ENCODE data around the gene SPATA6.

Gene SPATA6

GRCh38 chr1:48251323-48251722, 220.7 kb downstream of the SPATA6 start:
- H3K27me3 ChIP-seq (ENCODE audit: insufficient read depth, poor library complexity, severe bottlenecking) = no peaks in the 10 kb centered on the region
- DNase-seq (ENCODE audit: low spot score) (no peak), ATAC-seq (ENCODE audit: low read depth) (no peak)
- H3K27ac ChIP-seq (ENCODE audit: poor library complexity, severe bottlenecking) = no peak overlapping the region
- no peaks in the 10 kb centered on the region for H3K4me1 ChIP-seq (ENCODE audit: insufficient read depth, poor library complexity, severe bottlenecking)
- no peaks in the 10 kb centered on the region for H3K36me3 ChIP-seq (ENCODE audit: low read depth)
- TF ChIP-seq, protein P1, sequence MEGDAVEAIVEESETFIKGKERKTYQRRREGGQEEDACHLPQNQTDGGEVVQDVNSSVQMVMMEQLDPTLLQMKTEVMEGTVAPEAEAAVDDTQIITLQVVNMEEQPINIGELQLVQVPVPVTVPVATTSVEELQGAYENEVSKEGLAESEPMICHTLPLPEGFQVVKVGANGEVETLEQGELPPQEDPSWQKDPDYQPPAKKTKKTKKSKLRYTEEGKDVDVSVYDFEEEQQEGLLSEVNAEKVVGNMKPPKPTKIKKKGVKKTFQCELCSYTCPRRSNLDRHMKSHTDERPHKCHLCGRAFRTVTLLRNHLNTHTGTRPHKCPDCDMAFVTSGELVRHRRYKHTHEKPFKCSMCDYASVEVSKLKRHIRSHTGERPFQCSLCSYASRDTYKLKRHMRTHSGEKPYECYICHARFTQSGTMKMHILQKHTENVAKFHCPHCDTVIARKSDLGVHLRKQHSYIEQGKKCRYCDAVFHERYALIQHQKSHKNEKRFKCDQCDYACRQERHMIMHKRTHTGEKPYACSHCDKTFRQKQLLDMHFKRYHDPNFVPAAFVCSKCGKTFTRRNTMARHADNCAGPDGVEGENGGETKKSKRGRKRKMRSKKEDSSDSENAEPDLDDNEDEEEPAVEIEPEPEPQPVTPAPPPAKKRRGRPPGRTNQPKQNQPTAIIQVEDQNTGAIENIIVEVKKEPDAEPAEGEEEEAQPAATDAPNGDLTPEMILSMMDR (IDR thresholded peaks at IDR 0.05; ENCODE audit: poor library complexity, severe bottlenecking) = no peak
- H3K9me3 ChIP-seq (ENCODE audit: severe bottlenecking) = no peaks in the 10 kb centered on the region
- H3K4me3 ChIP-seq (ENCODE audit: severe bottlenecking) = no peak overlapping the region

DNA sequence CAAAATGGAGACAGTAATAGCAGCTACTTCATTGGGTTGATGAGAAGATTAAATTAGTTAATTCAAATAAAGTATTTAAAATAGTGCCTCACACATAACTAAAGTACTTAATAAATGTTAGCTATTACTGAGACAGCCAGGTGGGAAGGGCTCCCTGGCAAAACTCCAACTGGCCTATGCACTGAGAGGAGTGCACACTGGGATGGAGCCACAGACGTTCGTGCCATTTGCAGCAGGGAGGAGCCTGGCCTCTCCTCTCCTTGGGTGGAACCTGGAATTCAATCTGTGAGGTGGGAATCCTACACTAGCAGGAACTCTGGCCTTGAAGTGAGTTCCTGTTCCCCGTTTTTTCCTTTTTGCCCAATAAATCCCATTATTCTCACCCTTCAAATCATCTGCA, 221.4 kb downstream of the SPATA6 start:
- no peaks in the 10 kb centered on the region for H3K36me3 ChIP-seq (ENCODE audit: low read depth)
- no peak overlapping the region for H3K27ac ChIP-seq (ENCODE audit: poor library complexity, severe bottlenecking)
- H3K4me1 ChIP-seq (ENCODE audit: insufficient read depth, poor library complexity, severe bottlenecking) = no peaks in the 10 kb centered on the region
- H3K9me3 ChIP-seq (ENCODE audit: severe bottlenecking) = no peaks in the 10 kb centered on the region
- no peak for DNase-seq (ENCODE audit: low spot score)
- no peak for ATAC-seq (ENCODE audit: low read depth)
- no peaks in the 10 kb centered on the region for H3K27me3 ChIP-seq (ENCODE audit: insufficient read depth, poor library complexity, severe bottlenecking)
- no peak overlapping the region for H3K4me3 ChIP-seq (ENCODE audit: severe bottlenecking)
- TF ChIP-seq, protein P1 (IDR thresholded peaks at IDR 0.05; ENCODE audit: poor library complexity, severe bottlenecking) = no peak

- Histone ChIP-seq H3K9me3 (ENCODE audit: severe bottlenecking) (no peaks in the 10 kb centered on the region), H3K4me3 (ENCODE audit: severe bottlenecking) (no peak overlapping the region), H3K36me3 (ENCODE audit: low read depth) (no peaks in the 10 kb centered on the region), H3K4me1 (ENCODE audit: insufficient read depth, poor library complexity, severe bottlenecking) (no peaks in the 10 kb centered on the region), H3K27ac (ENCODE audit: poor library complexity, severe bottlenecking) (no peak overlapping the region), H3K27me3 (ENCODE audit: insufficient read depth, poor library complexity, severe bottlenecking) (no peaks in the 10 kb centered on the region)
- TF ChIP-seq, protein P1 (IDR thresholded peaks at IDR 0.05; ENCODE audit: poor library complexity, severe bottlenecking) = no peak
- DNase-seq (ENCODE audit: low spot score) = no peak
- no peak; the same call in 2 of the 3 replicates for ATAC-seq (ENCODE audit: low read depth)
Measured at GRCh38 chr1:48249868-48250267, 222.1 kb downstream of the SPATA6 start.

DNA sequence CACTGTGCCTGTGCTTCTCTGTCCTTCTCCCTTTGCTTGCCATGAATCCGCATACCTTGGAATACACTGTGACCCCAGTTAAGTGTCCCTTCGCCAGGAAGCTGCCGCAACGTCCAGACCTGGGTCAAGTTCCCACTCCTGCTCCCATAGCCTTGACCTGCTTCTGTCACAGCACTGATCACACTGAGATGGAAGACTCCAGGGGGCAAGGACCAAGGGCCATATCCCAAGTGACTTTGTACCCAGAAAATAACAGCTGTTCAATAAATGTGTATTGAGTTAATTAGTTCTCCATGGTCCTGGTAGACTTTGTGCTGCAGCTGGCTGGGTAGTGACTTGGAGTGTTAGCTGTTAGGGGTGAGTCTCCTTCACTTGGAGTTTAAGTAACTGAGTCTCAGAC, 223.6 kb downstream of the SPATA6 start:
- H3K36me3 ChIP-seq (ENCODE audit: low read depth) = no peaks in the 10 kb centered on the region
- no peaks in the 10 kb centered on the region for H3K4me1 ChIP-seq (ENCODE audit: insufficient read depth, poor library complexity, severe bottlenecking)
- no peak overlapping the region for H3K27ac ChIP-seq (ENCODE audit: poor library complexity, severe bottlenecking)
- H3K4me3 ChIP-seq (ENCODE audit: severe bottlenecking) = no peak overlapping the region
- DNase-seq (ENCODE audit: low spot score) (no peak), ATAC-seq (ENCODE audit: low read depth) (no peak)
- H3K9me3 ChIP-seq (ENCODE audit: severe bottlenecking) = no peaks in the 10 kb centered on the region
- TF ChIP-seq, protein P1 (IDR thresholded peaks at IDR 0.05; ENCODE audit: poor library complexity, severe bottlenecking) = no peak
- no peaks in the 10 kb centered on the region for H3K27me3 ChIP-seq (ENCODE audit: insufficient read depth, poor library complexity, severe bottlenecking)

- H3K27ac ChIP-seq (ENCODE audit: poor library complexity, severe bottlenecking) = no peak overlapping the region
- no peaks in the 10 kb centered on the region for H3K36me3 ChIP-seq (ENCODE audit: low read depth)
- no peak for ATAC-seq (ENCODE audit: low read depth)
- TF ChIP-seq, protein P1 (IDR thresholded peaks at IDR 0.05; ENCODE audit: poor library complexity, severe bottlenecking) = no peak
- DNase-seq (ENCODE audit: low spot score) = no peak
- H3K27me3 ChIP-seq (ENCODE audit: insufficient read depth, poor library complexity, severe bottlenecking) = no peaks in the 10 kb centered on the region
- H3K9me3 ChIP-seq (ENCODE audit: severe bottlenecking) = no peaks in the 10 kb centered on the region
- H3K4me3 ChIP-seq (ENCODE audit: severe bottlenecking) = no peak overlapping the region
- H3K4me1 ChIP-seq (ENCODE audit: insufficient read depth, poor library complexity, severe bottlenecking) = no peaks in the 10 kb centered on the region
Measured at GRCh38 chr1:48246727-48247126, 225.3 kb downstream of the SPATA6 start.

Measured in RWPE2 (cell line).